Mammary epithelial cell (primary cell): ENCODE data around the gene DAGLB.

Experiments used
- CTCF ChIP-seq, 2 donors: IDR thresholded peaks in 1 of 2; conservative IDR thresholded peaks in 1 of 2; 2 replicates each; pipeline ENCODE4 v1.5.1; 2011 to 2012; ENCODE audit warnings: inconsistent platforms in 2 of 2, low read length in 2 of 2, mild to moderate bottlenecking in 2 of 2, control low read depth in 1 of 2, low read depth in 1 of 2; ENCODE audit not compliant: insufficient read depth in 1 of 2; ENCODE audit errors: extremely low read depth in 1 of 2
- EZH2 ChIP-seq: IDR thresholded peaks from 2 replicates; pipeline ENCODE4 v1.6.1; 2012; ENCODE audit warnings: low read length, inconsistent platforms, borderline replicate concordance

GRCh38 chr7:6440381-6440780 is 7.4 kb downstream of the DAGLB start:
- TF ChIP-seq CTCF (conservative IDR thresholded peaks at IDR 0.05 in 1 of 2, IDR thresholded peaks at IDR 0.05 in 1 of 2; ENCODE audit: extremely low read depth in 1 of 2, insufficient read depth in 1 of 2, low read depth in 1 of 2, low read length in 2 of 2) (no peak), EZH2 (no peak)
